Suprapubic skin (tissue), 4 donors: ENCODE results near the gene ARFGEF3. TPM values are rescaled to one million over a fixed set of nuclear protein-coding genes. Genes with fewer than 3 reads are reported as not detected.

Source experiments
- DNase-seq, 2 donors: peaks; one replicate each; pipeline ENCODE4 v3.0.0-alpha.2; 2019; ENCODE audit warnings: low spot score in 2 of 2
- H3K27ac ChIP-seq: fragments of 200-600 bp; sonication (generic); one replicate; pipeline ENCODE4 v1.5.1; 2019
- H3K27me3 ChIP-seq: fragments of 200-600 bp; sonication (generic); one replicate; pipeline ENCODE4 v1.5.1; 2019
- H3K36me3 ChIP-seq: fragments of 200-600 bp; sonication (generic); one replicate; pipeline ENCODE4 v1.5.1; 2019
- H3K4me1 ChIP-seq: fragments of 200-600 bp; sonication (generic); one replicate; pipeline ENCODE4 v1.5.1; 2019
- H3K4me3 ChIP-seq: fragments of 200-600 bp; sonication (generic); one replicate; pipeline ENCODE4 v1.5.1; 2019; ENCODE audit warnings: mild to moderate bottlenecking
- H3K9me3 ChIP-seq: fragments of 200-600 bp; sonication (generic); one replicate; pipeline ENCODE4 v1.5.1; 2019
- CTCF ChIP-seq, 2 donors: fragments of 200-600 bp in 1 of 2; fragments of 450-650 bp in 1 of 2; sonication (generic) in 1 of 2; IDR thresholded peaks; one replicate each; pipeline ENCODE4 v1.5.1; 2016 to 2019; ENCODE audit warnings: antibody characterized with exemption in 2 of 2, mild to moderate bottlenecking in 1 of 2, moderate library complexity in 1 of 2
- EP300 ChIP-seq: sonication (generic); formaldehyde crosslinking; IDR thresholded peaks from one replicate; pipeline ENCODE4 v1.6.1; 2017; ENCODE audit warnings: antibody characterized with exemption
- POLR2A ChIP-seq, 2 donors: fragments of 450-650 bp; IDR thresholded peaks; one replicate each; pipeline ENCODE4 v1.6.1; 2017; ENCODE audit warnings: antibody characterized with exemption in 2 of 2, mild to moderate bottlenecking in 2 of 2, moderate library complexity in 2 of 2
- POLR2AphosphoS5 ChIP-seq, 3 donors: sonication (generic); formaldehyde crosslinking; IDR thresholded peaks; one replicate each; pipeline ENCODE4 v1.6.1; 2017; ENCODE audit warnings: antibody characterized with exemption in 3 of 3
- whole genome bisulfite sequencing: methylation state at CpG from one replicate; pipeline ENCODE4 v1.1.5; 2018; 5-methylcytosine and 5-hydroxymethylcytosine counted together
- total RNA-seq, 4 donors: library from RNA; depleted of rRNA; stranded (reverse); fragments of >200 nt; gene quantifications; one replicate each; pipeline ENCODE4 v1.1.0, GENCODE V29; 2016

ARFGEF3 gene
- total RNA-seq, 4 donors from 2014 or later = 5.1 to 20.6 (median 9.6) TPM

- H3K4me3 ChIP-seq = no peak overlapping the region
- no peaks in the 10 kb centered on the region for H3K36me3 ChIP-seq
- H3K9me3 ChIP-seq = no peaks in the 10 kb centered on the region
- no peaks in the 10 kb centered on the region for H3K27me3 ChIP-seq
- TF ChIP-seq EP300 (no peak), CTCF (IDR thresholded peaks at IDR 0.05) (no peak), POLR2A (IDR thresholded peaks at IDR 0.05) (no peak), POLR2AphosphoS5 (IDR thresholded peaks at IDR 0.05) (no peak)
- H3K27ac ChIP-seq = no peak overlapping the region
- no peak for DNase-seq
- H3K4me1 ChIP-seq = no peaks in the 10 kb centered on the region
- 77% methylated on average over 1 of the region's 1 CpG for WGBS
Observed at GRCh38 chr6:138341176-138341575, 179.4 kb downstream of the ARFGEF3 start.

DNA sequence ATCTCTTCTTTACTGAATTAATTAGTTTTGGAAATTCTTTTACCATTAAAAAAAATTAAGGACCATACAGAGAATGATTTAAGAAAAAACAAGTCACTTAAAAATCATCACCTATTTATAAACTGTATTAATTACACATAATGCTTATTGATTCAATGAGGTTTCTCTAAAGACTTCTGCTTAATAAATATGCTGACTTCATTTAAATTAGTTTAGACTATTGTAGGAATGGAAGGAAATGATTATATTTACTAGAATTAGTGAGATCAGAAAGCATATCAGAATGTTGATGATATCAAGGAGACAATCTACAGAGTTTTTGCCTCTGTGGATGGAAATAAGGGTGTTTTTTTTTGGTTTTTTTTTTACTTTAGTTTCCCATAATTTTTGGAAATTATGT lies 181.4 kb downstream of the ARFGEF3 start:
- no peaks in the 10 kb centered on the region for H3K27me3 ChIP-seq
- no peaks in the 10 kb centered on the region for H3K36me3 ChIP-seq
- no peaks in the 10 kb centered on the region for H3K9me3 ChIP-seq
- H3K4me1 ChIP-seq = no peaks in the 10 kb centered on the region
- H3K27ac ChIP-seq = no peak overlapping the region
- TF ChIP-seq CTCF (IDR thresholded peaks at IDR 0.05) = no peak
- TF ChIP-seq EP300 = no peak
- TF ChIP-seq POLR2A (IDR thresholded peaks at IDR 0.05) = no peak
- no peak for TF ChIP-seq POLR2AphosphoS5 (IDR thresholded peaks at IDR 0.05)
- no peak overlapping the region for H3K4me3 ChIP-seq
- no peak for DNase-seq

DNA sequence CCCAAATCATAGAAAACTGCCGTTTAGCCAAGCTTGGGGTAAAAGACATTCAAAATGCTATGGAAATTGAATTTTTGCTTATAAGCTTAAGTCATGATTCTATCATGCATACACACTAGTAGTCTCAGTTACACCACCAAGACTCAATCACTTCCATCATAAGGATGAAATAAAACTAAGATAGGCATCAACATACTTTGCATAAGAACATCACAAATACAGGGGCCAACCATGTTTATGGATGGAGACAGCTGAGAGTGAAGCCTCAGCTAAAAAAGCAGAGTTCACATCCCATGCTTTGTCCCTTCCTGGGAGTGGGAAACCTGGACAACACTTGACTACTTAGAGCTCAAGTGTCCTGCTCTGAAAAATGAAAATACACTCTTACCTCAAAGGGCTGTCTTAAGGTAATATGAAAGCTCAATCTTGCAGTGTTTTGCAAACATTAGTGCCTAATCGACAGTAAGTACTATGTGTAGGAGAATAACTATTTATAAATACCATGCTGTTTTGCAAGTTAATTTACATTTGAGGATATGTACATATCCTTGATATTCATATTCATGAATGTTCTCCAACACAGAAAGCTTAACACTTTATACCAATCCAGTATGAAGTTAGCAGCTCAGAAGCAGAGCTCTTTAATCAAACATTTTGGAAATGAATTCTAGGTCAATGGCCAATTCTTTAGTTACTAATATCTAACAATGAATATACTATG lies 184.0 kb downstream of the ARFGEF3 start:
- no peak for TF ChIP-seq EP300
- no peak for TF ChIP-seq POLR2AphosphoS5 (IDR thresholded peaks at IDR 0.05)
- TF ChIP-seq CTCF (IDR thresholded peaks at IDR 0.05) = no peak
- no peak for TF ChIP-seq POLR2A (IDR thresholded peaks at IDR 0.05)
- no peak for DNase-seq
- no peaks in the 10 kb centered on the region for H3K36me3 ChIP-seq
- no peaks in the 10 kb centered on the region for H3K9me3 ChIP-seq
- no peak overlapping the region for H3K27ac ChIP-seq
- no peaks in the 10 kb centered on the region for H3K4me1 ChIP-seq
- H3K27me3 ChIP-seq = no peaks in the 10 kb centered on the region
- WGBS = 74% methylated on average over 2 of the region's 2 CpGs
- no peak overlapping the region for H3K4me3 ChIP-seq

DNA sequence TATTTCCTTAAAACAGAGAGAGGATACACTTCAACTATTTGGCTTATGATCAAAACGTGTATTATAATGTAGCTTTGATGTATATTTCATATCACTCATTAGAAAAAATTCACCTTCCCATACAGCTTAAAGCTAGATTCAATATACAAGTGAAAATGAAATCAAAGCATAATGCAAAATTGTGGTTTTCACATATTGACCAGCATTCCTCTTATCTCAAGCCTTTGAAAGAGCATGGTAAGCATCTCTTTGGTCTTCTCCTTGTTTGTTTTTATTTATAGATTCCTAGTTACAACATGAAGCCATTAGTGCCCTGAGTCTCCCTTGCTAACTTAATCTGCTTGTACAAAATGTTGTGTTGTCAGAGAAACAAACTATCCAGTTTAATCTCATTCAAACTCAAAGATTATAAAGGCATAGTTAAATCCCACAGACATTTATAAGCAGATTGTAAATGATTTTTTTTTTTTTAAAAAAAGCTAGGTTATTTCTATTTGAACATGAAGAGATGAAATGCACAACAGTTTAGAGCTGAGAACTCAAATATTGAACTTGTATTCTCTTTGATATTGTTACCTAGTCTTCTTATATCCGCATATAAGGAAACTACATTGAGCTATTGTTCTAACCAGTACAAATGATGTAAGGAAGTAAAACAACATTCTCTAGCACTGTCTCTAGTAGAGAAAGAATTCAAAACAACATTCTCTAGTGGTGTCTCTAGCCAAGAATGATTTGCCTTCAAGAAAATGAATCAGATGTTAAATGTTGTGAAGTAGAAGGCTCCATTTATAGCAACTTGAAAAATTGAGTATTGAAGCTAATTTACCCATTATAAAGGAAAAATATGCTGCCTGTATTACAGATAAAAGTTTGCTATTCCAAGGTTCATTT lies 184.8 kb downstream of the ARFGEF3 start:
- no peaks in the 10 kb centered on the region for H3K9me3 ChIP-seq
- 58% methylated on average over 2 of the region's 2 CpGs for WGBS
- H3K36me3 ChIP-seq = no peaks in the 10 kb centered on the region
- DNase-seq = no peak
- no peak overlapping the region for H3K27ac ChIP-seq
- H3K27me3 ChIP-seq = no peaks in the 10 kb centered on the region
- H3K4me1 ChIP-seq = no peaks in the 10 kb centered on the region
- no peak for TF ChIP-seq CTCF (IDR thresholded peaks at IDR 0.05)
- TF ChIP-seq EP300 = no peak
- TF ChIP-seq POLR2AphosphoS5 (IDR thresholded peaks at IDR 0.05) = no peak
- no peak for TF ChIP-seq POLR2A (IDR thresholded peaks at IDR 0.05)
- no peak overlapping the region for H3K4me3 ChIP-seq

- no peaks in the 10 kb centered on the region for H3K36me3 ChIP-seq
- no peak for DNase-seq
- no peak for TF ChIP-seq POLR2AphosphoS5 (IDR thresholded peaks at IDR 0.05)
- TF ChIP-seq CTCF (IDR thresholded peaks at IDR 0.05) = no peak
- TF ChIP-seq EP300 = no peak
- no peak for TF ChIP-seq POLR2A (IDR thresholded peaks at IDR 0.05)
- no peak overlapping the region for H3K27ac ChIP-seq
- H3K27me3 ChIP-seq = no peaks in the 10 kb centered on the region
- no peaks in the 10 kb centered on the region for H3K4me1 ChIP-seq
- no peaks in the 10 kb centered on the region for H3K9me3 ChIP-seq
- H3K4me3 ChIP-seq = no peak overlapping the region
- 62% methylated on average over 2 of the region's 2 CpGs for WGBS
Observed at GRCh38 chr6:138347864-138348263, 186.1 kb downstream of the ARFGEF3 start.
